Lower leg skin (tissue), 4 donors: Measurements from ENCODE around the gene NR3C2. TPM values are rescaled to one million over a fixed set of nuclear protein-coding genes. Genes with fewer than 3 reads are reported as not detected.

Experiments
- DNase-seq, 2 donors: peaks; one replicate each; pipeline ENCODE4 v3.0.0-alpha.2; 2019; ENCODE audit warnings: low spot score in 2 of 2
- H3K4me3 ChIP-seq: fragments of 200-600 bp; sonication (generic); 2 replicates; pipeline ENCODE4 v1.5.1; 2017; ENCODE audit warnings: mild to moderate bottlenecking, low read depth; ENCODE audit not compliant: poor library complexity, severe bottlenecking
- POLR2A ChIP-seq, 2 donors: fragments of 450-650 bp; IDR thresholded peaks; one replicate each; pipeline ENCODE4 v1.6.1; 2016 to 2017; ENCODE audit warnings: antibody characterized with exemption in 2 of 2, mild to moderate bottlenecking in 1 of 2, moderate library complexity in 1 of 2
- WGBS, 2 donors: methylation state at CpG; one replicate each; pipeline ENCODE4 v1.1.5; 2018; 5-methylcytosine and 5-hydroxymethylcytosine counted together
- intact Hi-C: fragments of 100-400 bp; cut with DNase I; formaldehyde crosslinking; loops from one replicate; pipeline ENCODE4 v1.15.0; 2023; ENCODE audit warnings: low total_unique reads
- total RNA-seq, 4 donors: library from RNA; depleted of rRNA; stranded (reverse); fragments of >200 nt; gene quantifications; one replicate each; pipeline ENCODE4 v1.1.0, GENCODE V29; 2016
- TF ChIP-seq, protein P1 (sequence below), 3 donors: fragments of 450-650 bp; IDR thresholded peaks; one replicate each; pipeline ENCODE4 v1.5.1; 2016; ENCODE audit warnings: antibody characterized with exemption in 3 of 3, mild to moderate bottlenecking in 3 of 3, moderate library complexity in 2 of 3

Gene NR3C2
- total RNA-seq, 4 donors from 2014 or later: 9.7 to 21.3 (median 10.6) TPM

DNA sequence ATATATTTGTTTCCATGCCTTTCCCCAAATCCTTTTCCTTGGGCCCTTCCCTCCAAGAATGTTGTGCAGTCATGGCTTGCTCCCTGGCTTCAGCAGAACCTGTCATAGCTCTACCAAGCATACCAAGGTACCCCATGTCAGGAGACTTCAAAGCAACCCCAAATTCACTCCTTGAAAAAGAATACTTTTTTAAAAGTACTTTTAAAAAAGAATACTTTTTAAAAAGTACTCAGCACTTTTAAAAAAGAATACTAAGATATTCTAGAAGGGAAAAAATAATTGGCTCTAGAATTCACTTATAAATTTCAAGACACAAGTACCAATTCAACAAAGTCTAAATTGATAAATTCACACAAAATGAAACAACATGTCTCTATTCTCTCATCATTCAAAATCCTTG lies 76.0 kb downstream of the NR3C2 start:
- H3K4me3 ChIP-seq: no peak overlapping the region
- no peak for DNase-seq
- no peak for TF ChIP-seq POLR2A (IDR thresholded peaks at IDR 0.05)
- TF ChIP-seq, protein P1, sequence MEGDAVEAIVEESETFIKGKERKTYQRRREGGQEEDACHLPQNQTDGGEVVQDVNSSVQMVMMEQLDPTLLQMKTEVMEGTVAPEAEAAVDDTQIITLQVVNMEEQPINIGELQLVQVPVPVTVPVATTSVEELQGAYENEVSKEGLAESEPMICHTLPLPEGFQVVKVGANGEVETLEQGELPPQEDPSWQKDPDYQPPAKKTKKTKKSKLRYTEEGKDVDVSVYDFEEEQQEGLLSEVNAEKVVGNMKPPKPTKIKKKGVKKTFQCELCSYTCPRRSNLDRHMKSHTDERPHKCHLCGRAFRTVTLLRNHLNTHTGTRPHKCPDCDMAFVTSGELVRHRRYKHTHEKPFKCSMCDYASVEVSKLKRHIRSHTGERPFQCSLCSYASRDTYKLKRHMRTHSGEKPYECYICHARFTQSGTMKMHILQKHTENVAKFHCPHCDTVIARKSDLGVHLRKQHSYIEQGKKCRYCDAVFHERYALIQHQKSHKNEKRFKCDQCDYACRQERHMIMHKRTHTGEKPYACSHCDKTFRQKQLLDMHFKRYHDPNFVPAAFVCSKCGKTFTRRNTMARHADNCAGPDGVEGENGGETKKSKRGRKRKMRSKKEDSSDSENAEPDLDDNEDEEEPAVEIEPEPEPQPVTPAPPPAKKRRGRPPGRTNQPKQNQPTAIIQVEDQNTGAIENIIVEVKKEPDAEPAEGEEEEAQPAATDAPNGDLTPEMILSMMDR (IDR thresholded peaks at IDR 0.05): no peak
- intact Hi-C loops: no loop called here

DNA sequence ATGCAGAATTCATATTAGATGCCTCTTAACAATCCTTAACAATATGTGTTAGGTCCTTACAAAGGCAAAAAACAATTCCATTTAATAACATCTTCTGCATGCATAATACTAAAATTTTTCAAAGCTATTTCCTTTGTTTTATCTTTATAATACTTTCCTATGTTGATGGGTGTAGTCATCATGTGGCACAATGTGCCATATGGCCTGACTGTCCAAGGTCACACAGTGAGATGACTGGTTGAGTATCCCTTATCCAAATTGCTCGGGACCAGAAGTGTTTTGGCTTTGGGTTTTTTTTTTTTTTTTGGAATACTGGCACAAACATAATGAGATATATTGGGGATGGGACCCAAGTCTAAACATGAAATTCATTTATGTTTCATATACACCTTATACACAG lies 77.7 kb downstream of the NR3C2 start:
- TF ChIP-seq, protein P1 (IDR thresholded peaks at IDR 0.05): no peak
- no peak for TF ChIP-seq POLR2A (IDR thresholded peaks at IDR 0.05)
- intact Hi-C loops: no loop called here
- 68 to 81% methylated on average over 1 of the region's 1 CpG for WGBS, 2 donors
- no peak for DNase-seq
- H3K4me3 ChIP-seq: no peak overlapping the region

DNA sequence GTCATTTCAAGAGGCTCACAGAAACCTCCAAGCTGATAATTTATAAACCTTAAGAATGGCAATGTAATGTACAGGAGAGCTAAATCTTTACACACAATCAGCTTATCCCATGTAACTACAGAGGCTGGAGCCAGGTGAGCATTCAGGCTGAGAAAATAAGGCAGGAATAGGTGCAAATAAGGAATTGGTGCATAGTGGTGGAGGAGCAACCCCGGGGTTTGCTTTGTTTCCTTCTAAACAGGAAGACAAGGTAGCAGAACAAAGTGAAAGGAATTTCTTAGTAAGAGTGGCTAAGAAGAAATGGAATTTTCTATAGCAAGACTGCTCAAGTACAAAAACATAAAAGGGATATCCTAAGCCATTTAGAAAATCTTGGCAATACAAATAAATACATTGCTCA lies 82.4 kb downstream of the NR3C2 start:
- no peak for DNase-seq
- intact Hi-C loops: no loop called here
- WGBS, 2 donors: 63 to 74% methylated on average over 1 of the region's 1 CpG
- TF ChIP-seq, protein P1 (IDR thresholded peaks at IDR 0.05): no peak
- no peak for TF ChIP-seq POLR2A (IDR thresholded peaks at IDR 0.05)
- no peak overlapping the region for H3K4me3 ChIP-seq

DNA sequence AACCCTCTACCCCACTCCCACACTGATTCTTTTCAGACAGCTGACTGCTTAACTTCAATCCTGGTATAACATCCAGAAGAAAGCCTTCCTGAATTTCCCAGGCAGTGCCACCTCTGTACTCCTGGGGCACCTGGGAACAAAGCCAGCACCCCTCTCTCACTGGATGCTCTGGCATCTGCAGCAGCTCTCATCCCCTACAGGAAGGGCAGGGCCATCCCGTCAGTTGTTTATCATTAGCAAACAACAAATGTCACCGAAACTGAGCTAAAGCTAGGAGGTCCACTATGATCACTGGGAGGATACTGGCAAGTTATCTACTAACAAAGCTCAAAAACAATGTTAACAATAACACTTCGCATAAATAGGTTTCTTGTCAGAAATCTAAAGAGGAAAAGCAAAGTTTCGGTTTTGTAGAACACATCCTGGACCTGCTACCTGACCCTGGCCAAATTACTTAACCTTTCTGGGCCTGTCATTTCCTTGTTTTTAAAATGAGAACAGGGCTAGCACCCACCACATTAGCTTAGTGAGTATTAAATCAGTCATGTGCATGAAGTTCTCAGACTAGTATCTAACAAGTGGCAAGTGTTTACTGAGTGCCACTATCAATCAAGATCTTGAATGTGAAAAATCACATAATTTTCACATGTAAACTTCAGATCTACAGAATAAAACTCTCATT lies 86.6 kb downstream of the NR3C2 start:
- WGBS, 2 donors: 60 to 63% methylated on average over 4 of the region's 4 CpGs
- no peak overlapping the region for H3K4me3 ChIP-seq
- intact Hi-C loops: no loop called here
- no peak for DNase-seq
- no peak for TF ChIP-seq POLR2A (IDR thresholded peaks at IDR 0.05)
- TF ChIP-seq, protein P1 (IDR thresholded peaks at IDR 0.05): no peak

DNA sequence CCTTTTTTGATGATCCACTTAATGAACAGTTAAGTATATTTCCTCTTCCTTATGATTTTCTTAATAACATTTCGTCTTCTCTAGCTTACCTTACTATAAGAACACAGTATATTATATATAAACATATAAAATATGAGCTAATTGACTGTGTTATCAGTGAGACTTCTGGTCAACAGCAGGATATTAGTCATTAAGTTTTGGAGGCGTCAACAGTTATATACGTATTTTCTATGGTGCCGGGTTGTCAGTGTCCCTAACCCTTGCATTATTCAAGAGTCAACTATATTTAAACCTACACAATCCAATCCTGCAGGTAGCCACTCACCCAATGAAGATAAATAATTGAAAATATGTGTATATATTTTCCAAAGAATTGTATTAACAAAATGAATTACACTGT lies 88.0 kb downstream of the NR3C2 start:
- no peak for DNase-seq
- intact Hi-C loops: no loop called here
- 94% methylated on average over 4 of the region's 4 CpGs for WGBS, 2 donors
- TF ChIP-seq, protein P1 (IDR thresholded peaks at IDR 0.05): no peak
- no peak for TF ChIP-seq POLR2A (IDR thresholded peaks at IDR 0.05)
- no peak overlapping the region for H3K4me3 ChIP-seq

DNA sequence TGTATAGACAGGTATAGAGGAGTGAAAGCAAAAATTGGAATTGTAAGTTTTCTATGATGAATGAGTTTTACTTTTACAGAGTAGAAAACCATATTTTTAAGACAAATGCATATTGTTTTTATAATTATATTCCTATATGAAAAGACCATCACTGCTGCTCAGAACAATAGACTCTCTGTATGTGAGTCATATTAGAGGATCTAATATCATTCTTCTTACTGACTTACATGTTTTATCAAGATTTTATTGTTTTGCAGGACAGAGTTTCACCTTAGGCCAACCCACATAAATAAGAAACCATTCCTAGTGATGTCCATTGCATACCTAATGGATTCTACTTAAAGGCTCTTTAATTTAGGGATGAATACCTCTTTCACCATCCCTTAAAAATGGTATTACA lies 88.6 kb downstream of the NR3C2 start:
- no peak for TF ChIP-seq POLR2A (IDR thresholded peaks at IDR 0.05)
- TF ChIP-seq, protein P1 (IDR thresholded peaks at IDR 0.05): no peak
- no peak for DNase-seq
- intact Hi-C loops: no loop called here
- H3K4me3 ChIP-seq: no peak overlapping the region
